IMR-90 (cell line): ENCODE results near the gene CRIM1. TPM values are rescaled to one million over a fixed set of nuclear protein-coding genes. Genes with fewer than 3 reads are reported as not detected.
A peak's percentile ranks its signal among the peaks of the same experiment; 100 is the strongest.

Source experiments
- ATAC-seq: fragments of 200-7000 bp; cut with Tn5 transposase; 2 replicates; pipeline ENCODE4 v1.9.1; 2020; ENCODE audit warnings: low read depth, mild to moderate bottlenecking, moderate library complexity
- BruUV-seq: library from RNA; stranded (reverse); fragments of 400-500 nt; replicated peaks from 2 replicates; lab custom pipeline; 2021; lab: Mats Ljungman, UMichigan
- CTCF ChIA-PET: fragments of 300-600 bp; formaldehyde crosslinking; extraction: SDS; loops from one replicate; lab custom pipeline; 2021; ENCODE audit warnings: antibody characterized with exemption; lab: Yijun Ruan, JAX
- POLR2A ChIA-PET: fragments of 300-600 bp; sonication (Branson Sonifier 250); formaldehyde crosslinking; loops from one replicate; lab custom pipeline; 2022; ENCODE audit warnings: antibody characterized with exemption; ENCODE audit not compliant: unreplicated experiment; lab: Charles Lee
- DNase-seq: peaks from one replicate; pipeline ENCODE4 v3.0.0; 2013
- H2AFZ ChIP-seq: replicated peaks from 2 replicates; pipeline ENCODE3; 2013; ENCODE audit warnings: low read length, mild to moderate bottlenecking; ENCODE audit not compliant: poor library complexity
- H2AK5ac ChIP-seq: 2 replicates; pipeline ENCODE4 v1.6.1; 2013; ENCODE audit warnings: low read depth, low read length, inconsistent platforms
- H2AK9ac ChIP-seq: replicated peaks from 2 replicates; pipeline ENCODE3; 2013; ENCODE audit warnings: mild to moderate bottlenecking, low read depth, low read length, moderate library complexity; ENCODE audit not compliant: poor library complexity
- H2BK120ac ChIP-seq: 2 replicates; pipeline ENCODE4 v1.6.1; 2013; ENCODE audit warnings: low read depth, low read length, inconsistent platforms
- H2BK15ac ChIP-seq: 3 replicates; pipeline ENCODE4 v1.6.1; 2013; ENCODE audit warnings: low read depth, low read length, inconsistent platforms
- H2BK20ac ChIP-seq: 2 replicates; pipeline ENCODE4 v1.6.1; 2013; ENCODE audit warnings: low read depth, mild to moderate bottlenecking, inconsistent platforms, low read length, moderate library complexity
- H2BK5ac ChIP-seq: 2 replicates; pipeline ENCODE4 v1.6.1; 2013; ENCODE audit warnings: mild to moderate bottlenecking, low read depth, low read length, inconsistent platforms; ENCODE audit not compliant: poor library complexity, severe bottlenecking
- H3K14ac ChIP-seq: replicated peaks from 2 replicates; pipeline ENCODE4 v1.6.1; 2013; ENCODE audit warnings: low read depth, low read length, inconsistent platforms
- H3K18ac ChIP-seq: 2 replicates; pipeline ENCODE4 v1.6.1; 2013; ENCODE audit warnings: low read depth, low read length, control low read depth
- H3K23ac ChIP-seq: 2 replicates; pipeline ENCODE4 v1.6.1; 2013; ENCODE audit warnings: low read depth, low read length, inconsistent platforms
- H3K27ac ChIP-seq: 2 replicates; pipeline ENCODE4 v1.5.1; 2013; ENCODE audit warnings: mild to moderate bottlenecking, control low read depth, low read length; ENCODE audit not compliant: insufficient read depth
- H3K27me3 ChIP-seq: 2 replicates; pipeline ENCODE4 v1.6.1; 2013; ENCODE audit warnings: low read length; ENCODE audit not compliant: control insufficient read depth, insufficient read depth
- H3K36me3 ChIP-seq: 2 replicates; pipeline ENCODE4 v1.6.1; 2013; ENCODE audit warnings: low read length, mixed read lengths; ENCODE audit not compliant: control insufficient read depth, insufficient read depth
- H3K4ac ChIP-seq: 2 replicates; pipeline ENCODE4 v1.6.1; 2013; ENCODE audit warnings: low read depth, low read length, inconsistent platforms
- H3K4me1 ChIP-seq: 2 replicates; pipeline ENCODE4 v1.6.1; 2013; ENCODE audit warnings: low read length, mixed read lengths; ENCODE audit not compliant: control insufficient read depth, insufficient read depth
- H3K4me2 ChIP-seq: 2 replicates; pipeline ENCODE4 v1.6.1; 2013; ENCODE audit warnings: low read depth, mild to moderate bottlenecking, control low read depth, low read length, moderate library complexity
- H3K4me3 ChIP-seq: 2 replicates; pipeline ENCODE4 v1.5.1; 2013; ENCODE audit warnings: low read depth, mild to moderate bottlenecking, control low read depth, low read length, moderate library complexity; ENCODE audit not compliant: insufficient read depth
- H3K56ac ChIP-seq: 2 replicates; pipeline ENCODE4 v1.6.1; 2013; ENCODE audit warnings: low read length, inconsistent platforms; ENCODE audit not compliant: insufficient read depth; ENCODE audit errors: extremely low read depth
- H3K79me1 ChIP-seq, 2 experiments: 2 replicates each; pipeline ENCODE4 v1.6.1; 2013; ENCODE audit warnings: low read length in 2 of 2, inconsistent platforms in 1 of 2, low read depth in 1 of 2
- H3K9ac ChIP-seq: 2 replicates; pipeline ENCODE4 v1.6.1; 2013; ENCODE audit warnings: low read depth, low read length, control low read depth
- H3K9me1 ChIP-seq: 2 replicates; pipeline ENCODE4 v1.6.1; 2013; ENCODE audit warnings: low read length, inconsistent platforms; ENCODE audit not compliant: insufficient read depth
- H3K9me3 ChIP-seq: 2 replicates; pipeline ENCODE4 v1.6.1; 2013; ENCODE audit warnings: low read length; ENCODE audit not compliant: control insufficient read depth, insufficient read depth
- H4K20me1 ChIP-seq: 2 replicates; pipeline ENCODE4 v1.6.1; 2013; ENCODE audit warnings: low read length, inconsistent platforms; ENCODE audit not compliant: insufficient read depth
- H4K5ac ChIP-seq: 2 replicates; pipeline ENCODE4 v1.6.1; 2013; ENCODE audit warnings: mild to moderate bottlenecking, low read depth, low read length, control low read depth
- H4K8ac ChIP-seq, 2 experiments: 2 replicates each; pipeline ENCODE4 v1.6.1; 2013; ENCODE audit warnings: low read depth in 2 of 2, low read length in 2 of 2, control low read depth in 1 of 2, inconsistent platforms in 1 of 2
- H4K91ac ChIP-seq: 2 replicates; pipeline ENCODE4 v1.6.1; 2013; ENCODE audit warnings: low read depth, low read length, inconsistent platforms; ENCODE audit not compliant: insufficient read depth
- BHLHE40 ChIP-seq: fragments of 150-350 bp; IDR thresholded peaks from 2 replicates; pipeline ENCODE4 v1.6.1; 2016; ENCODE audit warnings: mild to moderate bottlenecking, low read depth, low read length
- CEBPB ChIP-seq: IDR thresholded peaks from 2 replicates; pipeline ENCODE4 v1.6.1; 2012; ENCODE audit warnings: low read depth, low read length, improper control_type of control experiment
- CHD1 ChIP-seq: IDR thresholded peaks from 2 replicates; pipeline ENCODE4 v1.6.1; 2012; ENCODE audit warnings: low read depth, low read length, improper control_type of control experiment
- CTCF ChIP-seq: conservative IDR thresholded peaks from 2 replicates; pipeline ENCODE4 v1.5.1; 2012; ENCODE audit warnings: mild to moderate bottlenecking, low read depth, low read length, improper control_type of control experiment
- ELK1 ChIP-seq: fragments of 150-350 bp; IDR thresholded peaks from 2 replicates; pipeline ENCODE4 v1.6.1; 2016; ENCODE audit warnings: low read depth, mild to moderate bottlenecking, low read length, moderate library complexity, borderline replicate concordance
- FOS ChIP-seq: fragments of 150-350 bp; IDR thresholded peaks from 2 replicates; pipeline ENCODE4 v1.6.1; 2016; ENCODE audit warnings: low read depth, low read length
- MAFK ChIP-seq: IDR thresholded peaks from 2 replicates; pipeline ENCODE4 v1.6.1; 2012; ENCODE audit warnings: low read depth, low read length, improper control_type of control experiment
- MAZ ChIP-seq: IDR thresholded peaks from 2 replicates; pipeline ENCODE4 v1.6.1; 2012; ENCODE audit warnings: low read depth, mild to moderate bottlenecking, low read length, improper control_type of control experiment, moderate library complexity, borderline replicate concordance
- NFE2L2 ChIP-seq: fragments of 150-350 bp; IDR thresholded peaks from 2 replicates; pipeline ENCODE4 v1.6.1; 2016; ENCODE audit warnings: low read depth, mild to moderate bottlenecking, low read length
- POLR2A ChIP-seq: IDR thresholded peaks from 2 replicates; pipeline ENCODE4 v1.6.1; 2012; ENCODE audit warnings: mild to moderate bottlenecking, low read depth, low read length
- RAD21 ChIP-seq: IDR thresholded peaks from 2 replicates; pipeline ENCODE4 v1.6.1; 2012; ENCODE audit warnings: low read length, improper control_type of control experiment
- RCOR1 ChIP-seq: IDR thresholded peaks from 2 replicates; pipeline ENCODE4 v1.6.1; 2012; ENCODE audit warnings: mild to moderate bottlenecking, low read length, improper control_type of control experiment; ENCODE audit not compliant: insufficient replicate concordance
- RFX5 ChIP-seq: IDR thresholded peaks from 2 replicates; pipeline ENCODE4 v1.8.0; 2012; ENCODE audit warnings: low read depth, mild to moderate bottlenecking, low read length, moderate library complexity
- SMC3 ChIP-seq: fragments of 150-350 bp; IDR thresholded peaks from 2 replicates; pipeline ENCODE4 v1.6.1; 2016; ENCODE audit warnings: low read depth, mild to moderate bottlenecking, antibody characterized with exemption, low read length, moderate library complexity
- USF2 ChIP-seq: fragments of 150-350 bp; IDR thresholded peaks from 2 replicates; pipeline ENCODE4 v1.6.1; 2017; ENCODE audit warnings: mild to moderate bottlenecking, antibody characterized with exemption, low read length, low read depth
- WGBS, 2 experiments: methylation state at CpG; one replicate each; pipeline versions ENCODE4 v1.1.5 to v1.1.7; 2013; ENCODE audit warnings: missing lambda C conversion rate in 2 of 2; ENCODE audit not compliant: insufficient read length in 1 of 2; ENCODE audit errors: extremely low coverage in 2 of 2; 5-methylcytosine and 5-hydroxymethylcytosine counted together
- dilution Hi-C: fragments of 300-500 bp; cut with HindIII; formaldehyde crosslinking; loops from one replicate; pipeline ENCODE4 v1.14.3; 2018; ENCODE audit warnings: low sequenced_read_pairs; ENCODE audit not compliant: unreplicated experiment
- in situ Hi-C: fragments of 300-500 bp; cut with MboI; formaldehyde crosslinking; loops from 3 replicates; pipeline ENCODE4 v1.14.3; 2019; ENCODE audit warnings: low sequenced_read_pairs, inconsistent platforms, mixed read lengths
- intact Hi-C: fragments of 100-400 bp; cut with micrococcal nuclease; formaldehyde crosslinking; loops from 2 replicates; pipeline ENCODE4 v1.10.0; 2022
- polyA plus RNA-seq, 3 experiments: library from polyadenylated mRNA; depleted of rRNA; stranded (reverse); fragments of >200 nt; gene quantifications; 2 replicates each; pipeline ENCODE4 v1.2.3, GENCODE V29; 2012; ENCODE audit warnings: low replicate concordance in 1 of 3
- total RNA-seq: library from RNA; depleted of rRNA; stranded (reverse); fragments of >200 nt; gene quantifications from 2 replicates; pipeline ENCODE4 v1.2.3, GENCODE V29; 2012

Gene CRIM1
- total and polyA plus RNA-seq, 2 of the 4 experiments (the other 2 are of a cell fraction), result 285 to 490 TPM

- Histone ChIP-seq H4K91ac (no peak overlapping the region), H4K20me1 (peaks cover 10% of the 10 kb centered on the region; the same call in 1 of the 2 replicates), H2AK5ac (0 out of 2 replicates have a peak overlapping the region, but pooled peaks have one; percentile 11), H3K4ac (no peak overlapping the region), H3K27me3 (no peaks in the 10 kb centered on the region), H2BK15ac (no peak overlapping the region; the same call in 2 of the 3 replicates), H3K4me1 (peaks cover 7% of the 10 kb centered on the region), H3K4me2 (0 out of 2 replicates have a peak overlapping the region, but pooled peaks have one; percentile 10), H3K36me3 (no peaks in the 10 kb centered on the region), H3K23ac (no peak overlapping the region), H2BK5ac (peak overlapping the region; percentile 67), H3K4me3 (no peak overlapping the region), H3K18ac (no peak overlapping the region), H3K9me3 (no peaks in the 10 kb centered on the region), H2BK120ac (peak overlapping the region; percentile 37; the same call in 1 of the 2 replicates), H3K56ac (no peak overlapping the region), H3K9me1 (peaks cover 5% of the 10 kb centered on the region; the same call in 1 of the 2 replicates), H3K14ac (no peak overlapping the region), H2AFZ (no peak overlapping the region), H4K8ac (no peak overlapping the region), H2AK9ac (no peak overlapping the region), H3K9ac (no peak overlapping the region), H4K5ac (no peak overlapping the region), H3K79me1 (peaks cover 13 to 35% of the 10 kb centered on the region in 2 experiments), H2BK20ac (0 out of 2 replicates have a peak overlapping the region, but pooled peaks have one; percentile 28), H3K27ac (no peak overlapping the region)
- TF ChIP-seq CTCF (no peak), MAFK (no peak), FOS (no peak), BHLHE40 (no peak), MAZ (no peak), USF2 (no peak), RFX5 (no peak), ELK1 (no peak), RCOR1 (no peak), SMC3 (no peak), POLR2A (no peak), CEBPB (no peak), NFE2L2 (no peak), RAD21 (no peak), CHD1 (no peak)
- ChIA-PET POLR2A (no interaction called here), CTCF (interaction anchor here (0.6 to 0.7 kb wide), 2 partner anchors 61 to 321 kb away, joined by 3 to 4 read pairs; no protein-coding TSS in a partner anchor)
- intact Hi-C loops (loop anchor here (5.0 kb wide), 1 partner anchor 436 kb away; no protein-coding TSS in a partner anchor), dilution Hi-C loops (no loop called here), in situ Hi-C loops (loop anchor here (5.0 kb wide), 2 partner anchors 316 to 431 kb away; no protein-coding TSS in a partner anchor)
- ATAC-seq (no peak), DNase-seq (no peak)
- WGBS, 2 experiments, result no CpG with 5 or more reads among the region's 2 CpGs
- BruUV-seq, result no TSS peak
These were observed 4.3 kb upstream of the CRIM1 start for GRCh38 chr2:36351291-36351690.
